WTC11 (cell line): Measurements from ENCODE around the gene C2orf49. TPM values are rescaled to one million over a fixed set of nuclear protein-coding genes. Genes with fewer than 3 reads are reported as not detected.

Experiments used
- ATAC-seq: fragments of 200-7000 bp; cut with Tn5 transposase; 2 replicates; pipeline ENCODE4 v1.10.0; 2021; ENCODE audit warnings: mild to moderate bottlenecking, moderate library complexity
- CTCF ChIA-PET: fragments of 300-600 bp; sonication (Branson Sonifier 250); formaldehyde crosslinking; loops from one replicate; lab custom pipeline; 2021; ENCODE audit warnings: antibody characterized with exemption; lab: Charles Lee
- POLR2A ChIA-PET: fragments of 350-600 bp; sonication (Branson Sonifier 250); formaldehyde crosslinking; loops from one replicate; lab custom pipeline; 2021; ENCODE audit warnings: antibody characterized with exemption; lab: Charles Lee
- DNase-seq: peaks from one replicate; pipeline ENCODE4 v3.0.0; 2021; ENCODE audit warnings: low spot score
- H3K27ac Mint-ChIP-seq: 2 replicates; pipeline ENCODE4 v1.8.0; 2021; ENCODE audit warnings: mixed read lengths
- H3K27me3 Mint-ChIP-seq: 2 replicates; pipeline ENCODE4 v1.8.0; 2021; ENCODE audit warnings: low read depth, mild to moderate bottlenecking, moderate library complexity, mixed read lengths
- H3K36me3 Mint-ChIP-seq: 2 replicates; pipeline ENCODE4 v1.8.0; 2021; ENCODE audit warnings: mixed read lengths
- H3K4me1 Mint-ChIP-seq: 2 replicates; pipeline ENCODE4 v1.8.0; 2022; ENCODE audit warnings: mixed read lengths
- H3K4me3 Mint-ChIP-seq: 2 replicates; pipeline ENCODE4 v1.8.0; 2021; ENCODE audit warnings: mild to moderate bottlenecking, moderate library complexity, mixed read lengths
- H3K9me3 Mint-ChIP-seq: 2 replicates; pipeline ENCODE4 v1.8.0; 2021; ENCODE audit warnings: mixed read lengths
- CDX4 ChIP-seq: fragments of 250-450 bp; sonication (Bioruptor Pico); IDR thresholded peaks from 2 replicates; pipeline ENCODE4 v1.9.0; 2021; ENCODE audit warnings: moderate library complexity, mild to moderate bottlenecking, inconsistent platforms, borderline replicate concordance
- ETV6 ChIP-seq: sonication (generic); formaldehyde crosslinking; IDR thresholded peaks from 2 replicates; pipeline ENCODE4 v1.8.1; 2022; ENCODE audit warnings: mild to moderate bottlenecking, missing genetic modification reagents
- FOXP1 ChIP-seq: sonication (generic); formaldehyde crosslinking; IDR thresholded peaks from 2 replicates; pipeline ENCODE4 v1.8.0; 2022; ENCODE audit warnings: missing genetic modification reagents, mild to moderate bottlenecking, moderate library complexity, borderline replicate concordance
- HMGA2 ChIP-seq: fragments of 250-450 bp; sonication (Bioruptor Pico); IDR thresholded peaks from 2 replicates; pipeline ENCODE4 v1.4.0; 2021; ENCODE audit warnings: mild to moderate bottlenecking, moderate library complexity
- KAT7 ChIP-seq: sonication (generic); formaldehyde crosslinking; IDR thresholded peaks from 2 replicates; pipeline ENCODE4 v1.8.1; 2023; ENCODE audit warnings: missing genetic modification reagents, mild to moderate bottlenecking, borderline replicate concordance
- NFE2L1 ChIP-seq: sonication (generic); formaldehyde crosslinking; IDR thresholded peaks from 2 replicates; pipeline ENCODE4 v1.8.1; 2023; ENCODE audit warnings: missing genetic modification reagents
- NR1H2 ChIP-seq: sonication (generic); formaldehyde crosslinking; IDR thresholded peaks from 2 replicates; pipeline ENCODE4 v1.9.0; 2021; ENCODE audit warnings: mild to moderate bottlenecking, moderate library complexity, missing genetic modification reagents
- OVOL2 ChIP-seq: fragments of 250-450 bp; sonication (Bioruptor Pico); IDR thresholded peaks from 2 replicates; pipeline ENCODE4 v1.9.0; 2021; ENCODE audit warnings: mild to moderate bottlenecking, borderline replicate concordance
- SP1 ChIP-seq: sonication (generic); formaldehyde crosslinking; conservative IDR thresholded peaks from 2 replicates; pipeline ENCODE4 v1.8.1; 2022; ENCODE audit warnings: missing genetic modification reagents
- USF1 ChIP-seq: sonication (generic); formaldehyde crosslinking; IDR thresholded peaks from 2 replicates; pipeline ENCODE4 v1.8.0; 2022; ENCODE audit warnings: mild to moderate bottlenecking, missing genetic modification reagents
- ZNF121 ChIP-seq: sonication (generic); formaldehyde crosslinking; IDR thresholded peaks from 2 replicates; pipeline ENCODE4 v1.8.0; 2023; ENCODE audit warnings: missing genetic modification reagents
- ZNF281 ChIP-seq: sonication (generic); formaldehyde crosslinking; IDR thresholded peaks from 2 replicates; pipeline ENCODE4 v1.8.0; 2023; ENCODE audit warnings: mild to moderate bottlenecking, missing genetic modification reagents
- ZSCAN18 ChIP-seq: fragments of 250-450 bp; sonication (Bioruptor Pico); IDR thresholded peaks from 2 replicates; pipeline ENCODE4 v2.1.2; 2022; ENCODE audit warnings: mild to moderate bottlenecking, moderate library complexity
- total RNA-seq: library from RNA; stranded (reverse); gene quantifications from 3 replicates; pipeline ENCODE4 v1.2.3, GENCODE V29; 2021
- TF ChIP-seq, protein P1 (sequence below): sonication (generic); formaldehyde crosslinking; conservative IDR thresholded peaks from 2 replicates; pipeline ENCODE4 v1.8.1; 2023; ENCODE audit warnings: mild to moderate bottlenecking, low read depth, missing genetic modification reagents, moderate library complexity
- TF ChIP-seq, protein P2 (sequence below): sonication (generic); formaldehyde crosslinking; IDR thresholded peaks from 2 replicates; pipeline ENCODE4 v1.8.0; 2022; ENCODE audit warnings: missing genetic modification reagents
- TF ChIP-seq, protein P3 (sequence below): fragments of 250-450 bp; sonication (Bioruptor Pico); IDR thresholded peaks from 2 replicates; pipeline ENCODE4 v1.9.0; 2021; ENCODE audit warnings: mild to moderate bottlenecking

The C2orf49 gene
- total RNA-seq, 1 experiment from 2014 or later: 15.9 TPM

- TF ChIP-seq, protein P1, sequence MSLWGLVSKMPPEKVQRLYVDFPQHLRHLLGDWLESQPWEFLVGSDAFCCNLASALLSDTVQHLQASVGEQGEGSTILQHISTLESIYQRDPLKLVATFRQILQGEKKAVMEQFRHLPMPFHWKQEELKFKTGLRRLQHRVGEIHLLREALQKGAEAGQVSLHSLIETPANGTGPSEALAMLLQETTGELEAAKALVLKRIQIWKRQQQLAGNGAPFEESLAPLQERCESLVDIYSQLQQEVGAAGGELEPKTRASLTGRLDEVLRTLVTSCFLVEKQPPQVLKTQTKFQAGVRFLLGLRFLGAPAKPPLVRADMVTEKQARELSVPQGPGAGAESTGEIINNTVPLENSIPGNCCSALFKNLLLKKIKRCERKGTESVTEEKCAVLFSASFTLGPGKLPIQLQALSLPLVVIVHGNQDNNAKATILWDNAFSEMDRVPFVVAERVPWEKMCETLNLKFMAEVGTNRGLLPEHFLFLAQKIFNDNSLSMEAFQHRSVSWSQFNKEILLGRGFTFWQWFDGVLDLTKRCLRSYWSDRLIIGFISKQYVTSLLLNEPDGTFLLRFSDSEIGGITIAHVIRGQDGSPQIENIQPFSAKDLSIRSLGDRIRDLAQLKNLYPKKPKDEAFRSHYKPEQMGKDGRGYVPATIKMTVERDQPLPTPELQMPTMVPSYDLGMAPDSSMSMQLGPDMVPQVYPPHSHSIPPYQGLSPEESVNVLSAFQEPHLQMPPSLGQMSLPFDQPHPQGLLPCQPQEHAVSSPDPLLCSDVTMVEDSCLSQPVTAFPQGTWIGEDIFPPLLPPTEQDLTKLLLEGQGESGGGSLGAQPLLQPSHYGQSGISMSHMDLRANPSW (CRISPR knock-in tag): no peak
- TF ChIP-seq FOXP1 (CRISPR knock-in tag): no peak
- TF ChIP-seq ZSCAN18 (CRISPR knock-in tag): no peak
- TF ChIP-seq CDX4 (CRISPR knock-in tag): no peak
- no peak for TF ChIP-seq USF1
- TF ChIP-seq ETV6 (CRISPR knock-in tag): no peak
- TF ChIP-seq HMGA2 (CRISPR knock-in tag): no peak
- no peak for TF ChIP-seq NFE2L1 (CRISPR knock-in tag)
- no peak for TF ChIP-seq NR1H2 (CRISPR knock-in tag)
- TF ChIP-seq OVOL2 (CRISPR knock-in tag): no peak
- TF ChIP-seq KAT7 (CRISPR knock-in tag): no peak
- no peak for TF ChIP-seq ZNF281 (CRISPR knock-in tag)
- TF ChIP-seq ZNF121 (CRISPR knock-in tag): no peak
Measured at GRCh38 chr2:105307146-105307545, 30.2 kb upstream of the C2orf49 start (continued).

DNA sequence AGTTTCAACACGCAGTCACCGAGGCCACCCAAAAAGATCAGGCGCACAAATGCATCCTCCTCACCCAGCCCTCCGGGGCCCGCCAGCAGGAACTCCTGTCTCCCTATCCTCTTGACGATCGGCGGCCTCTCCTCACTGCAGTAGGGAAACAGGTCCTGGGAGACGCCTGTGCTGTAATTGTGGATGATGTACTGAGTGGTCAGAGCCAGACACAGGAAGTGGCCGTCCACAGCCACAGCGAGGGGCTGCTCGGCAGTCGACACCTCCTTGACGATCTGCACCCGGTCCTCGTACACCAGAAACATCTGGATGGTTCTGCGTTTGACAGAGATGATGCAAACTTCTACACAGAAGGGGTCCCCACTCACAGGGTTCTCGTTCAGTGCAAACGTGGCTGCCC, 29.8 kb upstream of the C2orf49 start:
- Mint-ChIP-seq H3K27ac (no peak overlapping the region; the same call in 1 of the 2 replicates), H3K4me3 (no peak overlapping the region), H3K4me1 (peaks cover 19% of the 10 kb centered on the region), H3K9me3 (no peaks in the 10 kb centered on the region), H3K27me3 (no peaks in the 10 kb centered on the region), H3K36me3 (peaks cover 18% of the 10 kb centered on the region)
- ChIA-PET POLR2A (no interaction called here), CTCF (no interaction called here)
- DNase-seq (no peak), ATAC-seq (no peak)
- TF ChIP-seq, protein P2, sequence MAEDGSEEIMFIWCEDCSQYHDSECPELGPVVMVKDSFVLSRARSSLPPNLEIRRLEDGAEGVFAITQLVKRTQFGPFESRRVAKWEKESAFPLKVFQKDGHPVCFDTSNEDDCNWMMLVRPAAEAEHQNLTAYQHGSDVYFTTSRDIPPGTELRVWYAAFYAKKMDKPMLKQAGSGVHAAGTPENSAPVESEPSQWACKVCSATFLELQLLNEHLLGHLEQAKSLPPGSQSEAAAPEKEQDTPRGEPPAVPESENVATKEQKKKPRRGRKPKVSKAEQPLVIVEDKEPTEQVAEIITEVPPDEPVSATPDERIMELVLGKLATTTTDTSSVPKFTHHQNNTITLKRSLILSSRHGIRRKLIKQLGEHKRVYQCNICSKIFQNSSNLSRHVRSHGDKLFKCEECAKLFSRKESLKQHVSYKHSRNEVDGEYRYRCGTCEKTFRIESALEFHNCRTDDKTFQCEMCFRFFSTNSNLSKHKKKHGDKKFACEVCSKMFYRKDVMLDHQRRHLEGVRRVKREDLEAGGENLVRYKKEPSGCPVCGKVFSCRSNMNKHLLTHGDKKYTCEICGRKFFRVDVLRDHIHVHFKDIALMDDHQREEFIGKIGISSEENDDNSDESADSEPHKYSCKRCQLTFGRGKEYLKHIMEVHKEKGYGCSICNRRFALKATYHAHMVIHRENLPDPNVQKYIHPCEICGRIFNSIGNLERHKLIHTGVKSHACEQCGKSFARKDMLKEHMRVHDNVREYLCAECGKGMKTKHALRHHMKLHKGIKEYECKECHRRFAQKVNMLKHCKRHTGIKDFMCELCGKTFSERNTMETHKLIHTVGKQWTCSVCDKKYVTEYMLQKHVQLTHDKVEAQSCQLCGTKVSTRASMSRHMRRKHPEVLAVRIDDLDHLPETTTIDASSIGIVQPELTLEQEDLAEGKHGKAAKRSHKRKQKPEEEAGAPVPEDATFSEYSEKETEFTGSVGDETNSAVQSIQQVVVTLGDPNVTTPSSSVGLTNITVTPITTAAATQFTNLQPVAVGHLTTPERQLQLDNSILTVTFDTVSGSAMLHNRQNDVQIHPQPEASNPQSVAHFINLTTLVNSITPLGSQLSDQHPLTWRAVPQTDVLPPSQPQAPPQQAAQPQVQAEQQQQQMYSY (CRISPR knock-in tag): no peak
- TF ChIP-seq, protein P1 (CRISPR knock-in tag): no peak
- no peak for TF ChIP-seq SP1
- TF ChIP-seq, protein P3, sequence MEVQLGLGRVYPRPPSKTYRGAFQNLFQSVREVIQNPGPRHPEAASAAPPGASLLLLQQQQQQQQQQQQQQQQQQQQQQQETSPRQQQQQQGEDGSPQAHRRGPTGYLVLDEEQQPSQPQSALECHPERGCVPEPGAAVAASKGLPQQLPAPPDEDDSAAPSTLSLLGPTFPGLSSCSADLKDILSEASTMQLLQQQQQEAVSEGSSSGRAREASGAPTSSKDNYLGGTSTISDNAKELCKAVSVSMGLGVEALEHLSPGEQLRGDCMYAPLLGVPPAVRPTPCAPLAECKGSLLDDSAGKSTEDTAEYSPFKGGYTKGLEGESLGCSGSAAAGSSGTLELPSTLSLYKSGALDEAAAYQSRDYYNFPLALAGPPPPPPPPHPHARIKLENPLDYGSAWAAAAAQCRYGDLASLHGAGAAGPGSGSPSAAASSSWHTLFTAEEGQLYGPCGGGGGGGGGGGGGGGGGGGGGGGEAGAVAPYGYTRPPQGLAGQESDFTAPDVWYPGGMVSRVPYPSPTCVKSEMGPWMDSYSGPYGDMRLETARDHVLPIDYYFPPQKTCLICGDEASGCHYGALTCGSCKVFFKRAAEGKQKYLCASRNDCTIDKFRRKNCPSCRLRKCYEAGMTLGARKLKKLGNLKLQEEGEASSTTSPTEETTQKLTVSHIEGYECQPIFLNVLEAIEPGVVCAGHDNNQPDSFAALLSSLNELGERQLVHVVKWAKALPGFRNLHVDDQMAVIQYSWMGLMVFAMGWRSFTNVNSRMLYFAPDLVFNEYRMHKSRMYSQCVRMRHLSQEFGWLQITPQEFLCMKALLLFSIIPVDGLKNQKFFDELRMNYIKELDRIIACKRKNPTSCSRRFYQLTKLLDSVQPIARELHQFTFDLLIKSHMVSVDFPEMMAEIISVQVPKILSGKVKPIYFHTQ (CRISPR knock-in tag): no peak
